Occipital lobe (tissue), 2 donors: Measurements from ENCODE around the gene ROBO2. TPM values are rescaled to one million over a fixed set of nuclear protein-coding genes. Genes with fewer than 3 reads are reported as not detected.

Experiments used
- DNase-seq: peaks from one replicate; lab custom pipeline; 2025; lab: John Stamatoyannopoulos, UW
- total RNA-seq: library from RNA; depleted of rRNA; stranded (reverse); fragments of >200 nt; gene quantifications from one replicate; pipeline ENCODE4 v1.2.3, GENCODE V29; 2014

Gene ROBO2
- total RNA-seq, 1 donor from 2014 or later, result 377 TPM

- DNase-seq, result no peak
These were observed 146.8 kb downstream of the ROBO2 start for GRCh38 chr3:77186728-77187127.

DNA sequence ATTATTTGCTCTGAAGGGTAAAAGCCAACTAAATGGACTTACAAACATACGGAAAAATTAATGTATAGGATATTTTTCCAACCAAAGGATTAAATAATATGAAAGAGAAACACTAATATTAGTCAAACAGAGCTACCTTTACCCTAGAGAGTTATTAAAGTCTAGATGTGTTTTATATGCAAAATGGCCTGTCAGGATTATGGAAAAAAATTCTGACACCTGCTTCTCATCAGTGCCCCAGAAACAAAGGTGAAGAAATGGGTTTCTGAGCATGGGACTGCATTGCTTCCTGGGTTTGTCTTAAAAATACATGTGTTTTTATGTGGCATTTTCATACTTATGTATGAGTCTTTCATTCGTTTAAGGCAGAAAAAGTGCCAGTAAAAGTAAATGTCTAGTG lies 148.3 kb downstream of the ROBO2 start:
- no peak for DNase-seq

DNA sequence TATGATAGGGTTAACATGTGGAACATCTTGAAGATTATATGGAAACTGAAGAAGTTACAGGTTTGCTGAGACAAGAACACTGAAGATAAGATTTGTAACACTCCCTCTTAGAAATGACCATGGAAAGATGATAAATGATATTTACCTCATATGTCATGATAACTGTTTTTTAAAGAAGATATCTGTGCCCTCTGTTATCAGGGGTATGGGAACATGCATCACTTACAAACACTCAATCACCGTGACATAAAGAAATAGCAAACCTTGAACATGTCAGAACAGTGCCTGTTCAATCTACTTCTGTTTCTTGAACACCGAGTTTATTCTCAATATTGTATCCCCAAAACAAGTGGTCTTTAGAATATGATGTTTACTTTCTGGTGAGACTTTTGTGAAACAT lies 149.4 kb downstream of the ROBO2 start:
- DNase-seq, result no peak

DNA sequence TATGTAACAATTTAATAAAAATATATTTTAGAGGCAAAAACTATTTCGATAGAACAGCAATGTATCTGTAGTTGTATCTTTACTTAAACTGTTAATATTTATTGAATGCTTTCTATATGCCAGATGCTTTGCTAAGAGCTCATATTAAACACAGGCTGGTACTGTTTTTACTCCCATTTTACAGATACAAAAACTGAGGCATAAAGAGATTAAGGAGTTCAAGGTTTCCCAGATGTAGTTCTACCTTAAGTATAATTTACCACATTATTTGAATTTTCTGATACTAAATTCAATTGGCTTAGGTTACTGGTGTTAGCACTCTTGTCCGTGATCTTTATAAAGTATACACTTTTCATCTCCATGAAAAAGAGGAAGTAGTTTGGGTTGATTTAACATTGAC lies 149.8 kb downstream of the ROBO2 start:
- no peak for DNase-seq

DNA sequence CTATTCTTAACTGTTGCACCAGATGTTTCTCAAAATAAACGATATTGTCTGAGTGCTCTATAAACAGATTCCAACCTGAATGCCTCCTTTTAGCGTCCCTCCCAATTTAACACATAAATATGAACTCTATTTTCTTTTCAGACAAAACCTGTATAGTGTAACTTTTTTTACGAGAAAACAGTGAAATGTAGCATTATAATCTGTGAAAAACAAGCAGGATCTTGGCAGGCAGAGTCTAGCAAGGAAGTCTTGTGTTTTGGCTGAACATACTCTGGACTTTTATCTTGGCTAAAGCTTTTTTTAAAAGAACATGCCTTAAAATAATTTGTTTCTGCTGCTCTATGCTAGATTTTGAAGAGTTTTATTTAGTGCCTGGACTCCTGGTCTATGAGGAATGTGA lies 150.5 kb downstream of the ROBO2 start:
- DNase-seq, result no peak

GRCh38 chr3:77191014-77191413 lies 151.1 kb downstream of the ROBO2 start:
- DNase-seq, result no peak

DNA sequence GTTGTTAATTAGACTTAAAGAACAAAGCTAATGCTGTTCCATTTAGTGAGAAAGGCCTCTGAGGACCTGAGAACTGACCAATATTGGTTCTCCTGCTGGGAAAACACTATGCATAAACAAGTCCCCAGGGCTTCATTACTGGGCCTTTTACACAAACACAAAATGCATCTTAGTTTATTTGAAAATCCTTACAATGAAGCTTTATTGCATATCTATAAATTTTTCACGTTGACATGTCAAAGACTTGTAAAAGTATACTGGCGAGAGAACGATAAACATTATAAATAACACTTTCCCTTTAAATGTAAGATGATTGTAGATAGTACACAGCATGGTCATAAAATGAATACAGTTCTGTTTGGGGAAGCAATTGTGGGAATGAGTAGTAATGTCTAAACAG lies 151.7 kb downstream of the ROBO2 start:
- no peak for DNase-seq

- no peak for DNase-seq
These were observed 156.1 kb downstream of the ROBO2 start for GRCh38 chr3:77195766-77196545.

DNA sequence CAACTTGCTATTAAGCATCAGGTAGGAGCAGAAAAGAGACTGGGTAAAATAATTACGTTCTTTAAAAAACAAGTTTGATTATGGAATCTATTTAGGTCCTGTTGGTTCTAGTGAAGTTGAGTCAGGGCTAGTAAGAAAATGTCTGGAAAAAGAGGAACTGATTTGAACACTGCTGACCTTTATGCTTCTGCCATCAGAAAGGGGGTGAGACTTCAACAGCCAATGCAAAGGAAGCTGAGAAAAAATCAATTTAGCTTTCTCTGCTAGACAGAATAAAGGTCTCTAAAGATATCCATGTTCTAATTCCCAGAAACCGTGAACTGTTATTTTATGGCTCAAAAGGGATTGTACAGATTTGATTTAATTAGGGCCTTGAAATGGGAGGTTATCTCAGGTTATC lies 157.5 kb downstream of the ROBO2 start:
- no peak for DNase-seq

GRCh38 chr3:77203851-77204250 lies 164.0 kb downstream of the ROBO2 start:
- no peak for DNase-seq

DNA sequence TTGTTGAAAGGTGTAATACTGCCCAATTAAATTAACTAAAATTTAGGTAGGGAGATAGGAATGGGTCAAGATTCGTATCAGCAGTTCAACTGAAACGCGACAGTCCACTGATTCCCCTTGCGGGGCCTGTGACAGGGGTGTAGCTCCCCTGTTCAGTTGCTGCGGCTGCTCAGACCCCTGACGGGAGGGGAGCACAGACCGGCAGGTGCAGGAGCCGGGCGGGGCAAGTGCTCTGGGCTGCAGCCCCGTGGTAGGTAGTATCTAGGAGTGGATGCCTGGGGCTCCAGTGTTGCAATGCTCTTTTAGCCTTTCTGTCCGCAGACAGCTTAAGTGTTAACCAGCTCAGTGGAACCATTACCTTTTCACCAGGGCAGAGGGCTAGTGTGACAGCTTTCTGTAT lies 164.9 kb downstream of the ROBO2 start:
- DNase-seq, result no peak

DNA sequence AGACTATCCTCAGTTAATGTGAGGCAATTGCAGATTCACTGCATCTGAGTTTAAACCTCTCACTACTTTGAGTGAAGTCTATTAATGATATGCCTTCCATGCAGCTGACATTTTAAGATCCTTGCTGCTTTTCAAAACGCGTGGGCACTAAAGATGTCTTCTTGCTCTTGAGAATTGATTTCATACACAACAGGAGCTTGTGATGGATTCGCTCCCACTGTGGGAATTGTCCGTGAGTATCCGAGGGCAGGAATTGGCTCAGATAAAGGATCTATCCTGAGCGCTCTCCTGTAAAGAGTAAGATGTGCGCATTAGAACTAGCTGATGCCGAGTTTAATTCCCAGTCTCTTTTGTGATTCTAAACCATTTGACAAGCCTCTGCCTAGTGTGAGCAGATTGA lies 167.9 kb downstream of the ROBO2 start:
- DNase-seq, result no peak

DNA sequence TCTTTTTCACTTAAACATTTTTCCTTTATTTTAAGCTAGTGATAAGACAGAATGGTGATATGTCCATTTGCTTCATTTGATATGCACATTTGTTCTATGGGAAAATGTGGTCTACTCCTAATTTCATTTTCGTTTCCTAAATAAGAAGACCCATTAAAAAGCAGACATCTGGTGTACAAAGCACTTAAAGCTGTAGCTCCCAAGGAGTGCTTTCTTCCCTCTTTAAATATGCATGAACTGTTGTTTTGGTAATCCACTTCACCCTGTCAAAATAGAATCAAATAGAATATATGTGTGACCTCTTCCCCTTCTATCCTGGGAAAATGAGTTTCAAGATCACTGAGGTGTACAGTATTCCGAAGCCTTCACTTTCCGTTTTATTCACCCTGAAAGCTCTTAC lies 182.8 kb downstream of the ROBO2 start:
- DNase-seq, result no peak

- no peak for DNase-seq
These were observed 187.7 kb downstream of the ROBO2 start for GRCh38 chr3:77227567-77227966.

- no peak for DNase-seq
These were observed 192.7 kb downstream of the ROBO2 start for GRCh38 chr3:77232557-77232956.

GRCh38 chr3:77234004-77234403 lies 194.1 kb downstream of the ROBO2 start:
- DNase-seq, result no peak

DNA sequence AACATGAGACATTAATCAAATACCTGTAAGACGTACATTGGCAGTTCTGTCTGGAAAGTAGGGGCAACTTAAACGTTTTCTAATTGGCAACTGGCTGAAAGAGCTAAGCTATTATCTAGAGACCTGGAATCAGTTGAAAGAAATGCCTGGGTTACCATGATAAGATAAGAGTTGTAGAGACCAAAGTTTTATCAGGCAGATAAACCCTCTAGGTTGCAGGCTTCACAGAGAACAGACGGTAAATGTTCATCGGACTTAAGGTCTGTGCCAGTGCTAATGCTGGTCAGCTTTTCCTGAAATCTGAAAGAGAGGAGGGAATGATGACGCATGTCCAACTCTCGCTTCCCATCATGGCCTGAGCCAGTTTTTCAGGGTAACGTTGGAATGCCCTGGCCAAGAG lies 196.2 kb downstream of the ROBO2 start:
- no peak for DNase-seq

- no peak for DNase-seq
These were observed 200.3 kb downstream of the ROBO2 start for GRCh38 chr3:77240072-77240650.

- DNase-seq, result no peak
These were observed 202.5 kb downstream of the ROBO2 start for GRCh38 chr3:77242371-77242770.

DNA sequence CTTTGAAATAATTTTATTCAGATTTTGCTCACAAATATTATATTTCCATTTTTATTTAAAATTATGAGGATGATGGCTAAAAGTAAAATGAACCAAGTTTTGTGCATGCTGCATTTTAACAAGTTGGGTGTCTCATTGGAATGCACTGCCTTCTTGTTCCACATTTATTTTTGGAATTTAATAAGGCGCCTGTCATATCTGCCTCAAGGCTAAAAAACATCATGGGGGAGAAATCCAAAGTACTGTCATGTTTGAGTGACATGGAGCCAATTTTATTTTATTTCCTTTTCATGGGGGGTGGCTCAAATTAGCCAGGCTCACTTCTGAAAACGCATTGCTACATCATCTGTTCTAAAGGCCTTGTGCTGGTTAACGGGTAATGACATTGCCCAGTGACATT lies 205.1 kb downstream of the ROBO2 start:
- DNase-seq, result no peak

DNA sequence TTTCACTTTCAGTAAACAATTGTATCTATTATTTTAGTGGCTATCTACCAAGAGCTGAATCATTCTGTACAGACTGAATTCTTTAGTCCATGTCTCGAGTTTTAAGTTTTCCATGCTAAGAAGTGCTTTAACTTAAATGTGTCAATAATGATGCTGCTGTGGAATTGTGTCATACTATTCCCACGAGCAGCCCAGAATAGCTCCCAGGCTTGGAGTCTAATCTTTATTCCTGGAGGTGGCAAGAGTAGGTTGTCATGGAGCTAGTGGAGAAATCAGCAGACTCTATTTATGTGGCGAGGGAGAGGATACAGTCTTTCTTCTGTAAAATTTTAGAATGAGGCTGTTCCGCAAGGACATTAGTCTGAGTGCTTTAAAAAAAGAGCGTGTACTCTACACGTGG lies 207.2 kb downstream of the ROBO2 start:
- DNase-seq, result peak; percentile 24

GRCh38 chr3:77247817-77248216 lies 207.9 kb downstream of the ROBO2 start:
- no peak for DNase-seq

GRCh38 chr3:77248420-77248819 lies 208.5 kb downstream of the ROBO2 start:
- no peak for DNase-seq

DNA sequence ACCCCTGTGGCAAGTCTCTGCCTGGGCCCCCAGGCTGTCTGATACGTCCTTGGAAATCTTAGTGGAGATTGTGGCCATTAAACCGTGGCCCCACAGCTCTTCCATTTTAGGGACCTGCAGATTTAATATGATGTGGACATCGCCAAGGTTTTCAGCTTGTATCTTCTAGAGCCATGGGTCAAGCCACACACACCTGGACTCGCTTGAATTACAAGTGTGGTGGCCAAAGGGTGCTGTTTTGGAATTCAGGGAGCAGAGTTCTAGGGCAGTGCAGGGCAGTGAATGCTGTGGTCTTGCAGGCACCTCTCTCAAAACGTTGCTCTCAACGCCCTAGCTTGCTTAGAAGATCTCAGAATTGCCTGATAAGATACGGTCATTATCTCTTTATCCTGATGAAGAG lies 211.2 kb downstream of the ROBO2 start:
- no peak for DNase-seq
